Stimulated activated naive B cell treated with anti-CD40 and anti-IgM and Interleukin-4, amounts not matched to agents 10 μg/mL and 1 μg/mL and 100 μg/mL, for 72 hours (primary cell): ENCODE data around the gene DRD3.

ENCODE experiments used
- ATAC-seq, 2 donors: fragments of 150-1000 bp; cut with Tn5 transposase; replicated peaks; 2 replicates each; pipeline ENCODE4 v1.10.0; 2021; ENCODE audit warnings: moderate library complexity in 1 of 2
- DNase-seq: peaks from one replicate; pipeline ENCODE4 v3.0.0; 2021
- H3K27ac Mint-ChIP-seq: one replicate; pipeline ENCODE4 v1.8.0; 2022; ENCODE audit warnings: mild to moderate bottlenecking, mixed read lengths
- H3K27me3 Mint-ChIP-seq, 2 donors: one replicate each; pipeline ENCODE4 v1.8.0; 2022; ENCODE audit warnings: mixed read lengths in 2 of 2
- H3K36me3 Mint-ChIP-seq, 2 donors: one replicate each; pipeline ENCODE4 v1.8.0; 2022; ENCODE audit warnings: mixed read lengths in 2 of 2, mild to moderate bottlenecking in 1 of 2
- H3K4me1 Mint-ChIP-seq, 2 donors: one replicate each; pipeline ENCODE4 v1.8.0; 2022; ENCODE audit warnings: mixed read lengths in 2 of 2, mild to moderate bottlenecking in 1 of 2
- H3K4me3 Mint-ChIP-seq, 2 donors: one replicate each; pipeline ENCODE4 v1.8.0; 2022; ENCODE audit warnings: mild to moderate bottlenecking in 2 of 2, mixed read lengths in 2 of 2, moderate library complexity in 1 of 2
- H3K9me3 Mint-ChIP-seq, 2 donors: one replicate each; pipeline ENCODE4 v1.8.0; 2022; ENCODE audit warnings: mixed read lengths in 2 of 2, mild to moderate bottlenecking in 1 of 2

DRD3 gene

GRCh38 chr3:114122027-114122709 lies 56.7 kb downstream of the DRD3 start:
- Mint-ChIP-seq H3K9me3 (no peaks in the 10 kb centered on the region), H3K27me3 (peaks cover 7 to 8% of the 10 kb centered on the region in 2 donors), H3K27ac (no peak overlapping the region), H3K4me3 (no peak overlapping the region), H3K4me1 (no peaks in the 10 kb centered on the region), H3K36me3 (no peaks in the 10 kb centered on the region)
- DNase-seq = no peak
- no peak for ATAC-seq

- Mint-ChIP-seq H3K9me3 (no peaks in the 10 kb centered on the region), H3K4me1 (no peaks in the 10 kb centered on the region), H3K27me3 (peaks cover 7 to 8% of the 10 kb centered on the region in 2 donors), H3K36me3 (no peaks in the 10 kb centered on the region), H3K4me3 (no peak overlapping the region), H3K27ac (no peak overlapping the region)
- no peak for ATAC-seq
- DNase-seq = no peak
Observed at GRCh38 chr3:114120211-114120610, 58.6 kb downstream of the DRD3 start.

- Mint-ChIP-seq H3K9me3 (no peaks in the 10 kb centered on the region), H3K4me1 (no peaks in the 10 kb centered on the region), H3K27me3 (peaks cover 7 to 8% of the 10 kb centered on the region in 2 donors), H3K36me3 (no peaks in the 10 kb centered on the region), H3K4me3 (no peak overlapping the region), H3K27ac (no peak overlapping the region)
- ATAC-seq (no peak), DNase-seq (no peak)
Observed at GRCh38 chr3:114119776-114120175, 59.1 kb downstream of the DRD3 start.

GRCh38 chr3:114115143-114115542 lies 63.7 kb downstream of the DRD3 start:
- Mint-ChIP-seq H3K36me3 (no peaks in the 10 kb centered on the region), H3K4me1 (peaks cover 0 to 3% of the 10 kb centered on the region in 2 donors), H3K27me3 (peaks cover 0 to 5% of the 10 kb centered on the region in 2 donors), H3K4me3 (no peak overlapping the region), H3K27ac (no peak overlapping the region), H3K9me3 (no peaks in the 10 kb centered on the region)
- DNase-seq (no peak), ATAC-seq (no peak)

- peaks cover 0 to 5% of the 10 kb centered on the region in 2 donors for H3K27me3 Mint-ChIP-seq
- no peak overlapping the region for H3K4me3 Mint-ChIP-seq
- no peaks in the 10 kb centered on the region for H3K9me3 Mint-ChIP-seq
- DNase-seq = no peak
- peaks cover 0 to 3% of the 10 kb centered on the region in 2 donors for H3K4me1 Mint-ChIP-seq
- H3K27ac Mint-ChIP-seq = no peak overlapping the region
- no peaks in the 10 kb centered on the region for H3K36me3 Mint-ChIP-seq
- no peak for ATAC-seq
Observed at GRCh38 chr3:114114719-114115118, 64.1 kb downstream of the DRD3 start.

- no peak overlapping the region for H3K27ac Mint-ChIP-seq
- H3K4me3 Mint-ChIP-seq = no peak overlapping the region
- ATAC-seq (no peak), DNase-seq (no peak)
- no peaks in the 10 kb centered on the region for H3K9me3 Mint-ChIP-seq
- H3K27me3 Mint-ChIP-seq = peaks cover 0 to 5% of the 10 kb centered on the region in 2 donors
- no peaks in the 10 kb centered on the region for H3K36me3 Mint-ChIP-seq
- peaks cover 0 to 3% of the 10 kb centered on the region in 2 donors for H3K4me1 Mint-ChIP-seq
Observed at GRCh38 chr3:114112696-114113095, 66.2 kb downstream of the DRD3 start.

- Mint-ChIP-seq H3K4me3 (no peak overlapping the region), H3K4me1 (peaks cover 0 to 3% of the 10 kb centered on the region in 2 donors), H3K27ac (no peak overlapping the region), H3K27me3 (peaks cover 0 to 5% of the 10 kb centered on the region in 2 donors), H3K9me3 (no peaks in the 10 kb centered on the region), H3K36me3 (no peaks in the 10 kb centered on the region)
- DNase-seq (no peak), ATAC-seq (no peak)
Observed at GRCh38 chr3:114111060-114111770, 67.6 kb downstream of the DRD3 start.

- Mint-ChIP-seq H3K4me3 (no peak overlapping the region), H3K4me1 (peaks cover 0 to 3% of the 10 kb centered on the region in 2 donors), H3K36me3 (no peaks in the 10 kb centered on the region), H3K9me3 (no peaks in the 10 kb centered on the region), H3K27me3 (peaks cover 0 to 5% of the 10 kb centered on the region in 2 donors), H3K27ac (no peak overlapping the region)
- no peak for ATAC-seq
- no peak for DNase-seq
Observed at GRCh38 chr3:114110439-114110838, 68.4 kb downstream of the DRD3 start.

GRCh38 chr3:114108137-114108536 lies 70.7 kb downstream of the DRD3 start:
- Mint-ChIP-seq H3K9me3 (no peaks in the 10 kb centered on the region), H3K27ac (no peak overlapping the region), H3K36me3 (no peaks in the 10 kb centered on the region), H3K4me1 (peaks cover 0 to 3% of the 10 kb centered on the region in 2 donors), H3K4me3 (no peak overlapping the region), H3K27me3 (peaks cover 0 to 5% of the 10 kb centered on the region in 2 donors)
- DNase-seq (no peak), ATAC-seq (no peak)

GRCh38 chr3:114104414-114104813 lies 74.4 kb downstream of the DRD3 start:
- ATAC-seq (no peak), DNase-seq (no peak)
- no peak overlapping the region for H3K27ac Mint-ChIP-seq
- no peaks in the 10 kb centered on the region for H3K9me3 Mint-ChIP-seq
- H3K4me3 Mint-ChIP-seq = no peak overlapping the region
- H3K36me3 Mint-ChIP-seq = no peaks in the 10 kb centered on the region
- H3K4me1 Mint-ChIP-seq = no peaks in the 10 kb centered on the region
- peaks cover 0 to 11% of the 10 kb centered on the region in 2 donors for H3K27me3 Mint-ChIP-seq

GRCh38 chr3:114103858-114104257 lies 75.0 kb downstream of the DRD3 start:
- peaks cover 0 to 11% of the 10 kb centered on the region in 2 donors for H3K27me3 Mint-ChIP-seq
- H3K27ac Mint-ChIP-seq = no peak overlapping the region

GRCh38 chr3:114103181-114103580 lies 75.7 kb downstream of the DRD3 start:
- no peaks in the 10 kb centered on the region for H3K9me3 Mint-ChIP-seq
- peaks cover 0 to 11% of the 10 kb centered on the region in 2 donors for H3K27me3 Mint-ChIP-seq
- H3K36me3 Mint-ChIP-seq = no peaks in the 10 kb centered on the region
- no peak overlapping the region for H3K4me3 Mint-ChIP-seq
- H3K4me1 Mint-ChIP-seq = no peaks in the 10 kb centered on the region
- ATAC-seq (no peak), DNase-seq (no peak)
- H3K27ac Mint-ChIP-seq = no peak overlapping the region

More at GRCh38 chr3:114103858-114104257, 75.0 kb downstream of the DRD3 start:
- ATAC-seq (no peak), DNase-seq (no peak)
- Mint-ChIP-seq H3K4me3 (no peak overlapping the region), H3K36me3 (no peaks in the 10 kb centered on the region), H3K4me1 (no peaks in the 10 kb centered on the region), H3K9me3 (no peaks in the 10 kb centered on the region)

- no peaks in the 10 kb centered on the region for H3K9me3 Mint-ChIP-seq
- DNase-seq = no peak
- H3K27ac Mint-ChIP-seq = no peak overlapping the region
- H3K36me3 Mint-ChIP-seq = no peaks in the 10 kb centered on the region
- no peak for ATAC-seq
- H3K4me3 Mint-ChIP-seq = no peak overlapping the region
- H3K27me3 Mint-ChIP-seq = peaks cover 0 to 11% of the 10 kb centered on the region in 2 donors
- no peaks in the 10 kb centered on the region for H3K4me1 Mint-ChIP-seq
Observed at GRCh38 chr3:114101101-114101500, 77.8 kb downstream of the DRD3 start.

GRCh38 chr3:114095796-114096195 lies 83.1 kb downstream of the DRD3 start:
- DNase-seq (no peak), ATAC-seq (no peak)
- Mint-ChIP-seq H3K4me3 (no peak overlapping the region), H3K27ac (no peak overlapping the region), H3K36me3 (no peaks in the 10 kb centered on the region), H3K9me3 (no peaks in the 10 kb centered on the region), H3K27me3 (peaks cover 0 to 5% of the 10 kb centered on the region in 2 donors), H3K4me1 (peaks cover 0 to 7% of the 10 kb centered on the region in 2 donors)

GRCh38 chr3:114093596-114093995 lies 85.3 kb downstream of the DRD3 start:
- Mint-ChIP-seq H3K4me3 (no peak overlapping the region), H3K27me3 (no peaks in the 10 kb centered on the region), H3K36me3 (peaks cover under 1 to 4% of the 10 kb centered on the region in 2 donors), H3K27ac (no peak overlapping the region), H3K9me3 (no peaks in the 10 kb centered on the region), H3K4me1 (peaks cover 0 to 7% of the 10 kb centered on the region in 2 donors)
- DNase-seq (no peak), ATAC-seq (no peak)
